Measurements from ENCODE around the gene FLACC1.
"Not testable (repeated sequence)": the region's sequence is repeated elsewhere in the genome, so short reads cannot be mapped to it uniquely, and the experiment has no call there.

Gene FLACC1, protein sequence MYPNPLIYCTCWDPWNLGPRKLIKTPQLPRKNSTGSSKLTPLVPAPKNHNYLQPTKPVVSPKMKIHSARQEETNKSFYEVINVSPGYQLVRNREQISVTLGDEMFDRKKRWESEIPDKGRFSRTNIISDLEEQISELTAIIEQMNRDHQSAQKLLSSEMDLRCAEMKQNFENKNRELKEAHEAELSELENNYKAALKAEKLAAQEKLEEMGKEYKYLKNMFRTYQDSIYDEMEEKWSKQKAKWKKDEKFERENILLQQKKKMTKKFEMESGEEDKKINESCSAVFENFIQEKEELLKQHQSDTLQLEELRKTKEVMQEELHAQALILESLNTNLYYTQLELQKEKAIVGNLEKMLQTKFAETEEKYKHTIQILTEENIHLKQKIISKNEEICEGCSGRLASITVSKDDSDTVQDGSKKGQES

DNA sequence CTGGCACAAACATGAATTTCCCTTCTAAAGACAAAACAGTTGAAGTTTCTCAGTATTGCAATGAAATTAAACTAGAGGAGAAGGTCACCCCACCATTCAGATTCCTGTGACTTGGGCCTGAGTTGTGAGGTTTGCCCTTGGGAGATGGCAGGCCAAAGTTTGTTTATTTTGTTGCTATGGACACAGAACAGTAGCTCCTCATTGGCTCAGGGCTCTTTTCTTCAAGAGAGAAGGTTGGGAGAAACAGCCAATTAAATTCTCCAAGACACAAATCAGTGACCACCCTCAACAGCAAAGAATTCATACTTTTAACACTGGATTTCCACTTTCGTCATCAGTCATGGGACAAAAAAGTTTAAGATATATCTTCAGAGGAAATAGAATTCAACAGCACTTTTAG lies at the start of gene FLACC1:
Gene FLACC1, minus strand, starts transcription at position 125 of the 400 bp plus-strand sequence. CDS start 5,941 bp downstream, outside the sequence.
- no peak for DNase-seq

DNA sequence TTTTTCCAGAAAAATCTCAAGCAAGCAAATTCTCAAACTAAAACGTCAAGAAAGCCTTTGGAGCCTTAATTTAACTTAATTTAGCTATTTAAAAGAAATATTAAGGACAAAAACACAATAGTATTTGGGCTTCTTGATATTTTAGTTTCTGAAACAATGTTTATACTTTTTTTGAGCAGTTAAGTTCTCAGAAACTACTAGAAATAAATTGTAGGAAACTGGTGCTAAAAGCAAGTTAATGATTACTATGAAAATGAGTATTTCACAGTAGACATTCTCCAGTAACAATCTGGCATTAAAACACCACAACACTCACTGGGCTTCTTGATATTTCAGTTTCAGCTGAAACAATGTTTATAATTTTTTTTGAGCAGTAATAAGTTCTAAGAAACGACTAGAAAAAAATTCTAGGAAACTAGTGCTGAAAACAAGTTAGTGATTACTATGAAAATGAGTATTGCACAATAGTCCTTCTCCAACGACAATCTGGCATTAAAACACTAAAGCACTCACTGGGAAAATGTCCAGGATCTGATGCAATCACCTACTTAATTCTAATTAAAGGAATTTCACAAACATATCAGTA lies 49.0 kb upstream of the FLACC1 start:
- DNase-seq, result no peak

DNA sequence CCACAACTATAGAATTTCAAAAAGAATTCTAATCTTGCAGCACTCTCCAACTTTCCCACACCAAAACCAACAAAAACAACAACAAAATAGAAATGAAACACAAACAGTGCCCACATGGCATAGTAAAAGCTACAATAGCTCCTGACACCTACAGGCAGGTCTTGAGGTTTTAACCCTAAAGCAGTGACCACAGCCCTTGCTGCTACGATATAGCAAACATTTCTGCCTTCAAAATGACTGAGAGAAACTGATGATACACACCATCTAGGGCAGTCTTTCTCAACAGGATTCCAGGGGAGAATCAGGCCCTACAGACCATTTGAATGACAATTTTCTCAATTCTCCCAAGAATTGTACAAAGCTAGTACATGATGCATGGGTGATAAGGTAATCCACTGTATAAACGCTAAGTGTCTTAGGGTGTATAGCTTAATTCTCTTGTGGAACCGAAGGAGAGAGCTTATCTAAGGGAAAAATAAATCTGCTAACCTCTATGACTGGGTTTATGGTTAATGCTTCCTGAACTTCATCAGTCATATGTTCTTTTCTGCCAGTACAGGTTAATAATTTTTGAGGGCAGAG lies 47.6 kb upstream of the FLACC1 start:
- DNase-seq, result no peak

DNA sequence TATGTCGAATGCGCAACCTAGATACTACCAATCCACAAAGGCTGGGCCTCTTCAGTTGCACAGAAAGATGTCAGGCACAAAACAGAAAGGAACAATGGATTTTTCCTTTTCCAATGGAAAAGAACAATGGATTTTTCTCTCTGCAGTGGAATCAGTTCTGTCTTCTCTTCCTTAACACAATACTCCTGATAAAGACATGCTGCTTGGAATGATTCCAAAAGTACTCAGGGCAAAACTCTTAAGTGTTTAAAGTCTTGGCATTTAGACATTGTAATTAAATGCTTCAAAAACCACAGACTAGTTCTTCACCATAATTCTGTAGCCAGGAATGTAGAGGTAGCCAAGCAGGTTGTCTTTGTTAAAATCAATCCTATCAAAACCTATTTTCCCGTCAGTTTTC lies 46.7 kb upstream of the FLACC1 start:
- DNase-seq, result no peak

DNA sequence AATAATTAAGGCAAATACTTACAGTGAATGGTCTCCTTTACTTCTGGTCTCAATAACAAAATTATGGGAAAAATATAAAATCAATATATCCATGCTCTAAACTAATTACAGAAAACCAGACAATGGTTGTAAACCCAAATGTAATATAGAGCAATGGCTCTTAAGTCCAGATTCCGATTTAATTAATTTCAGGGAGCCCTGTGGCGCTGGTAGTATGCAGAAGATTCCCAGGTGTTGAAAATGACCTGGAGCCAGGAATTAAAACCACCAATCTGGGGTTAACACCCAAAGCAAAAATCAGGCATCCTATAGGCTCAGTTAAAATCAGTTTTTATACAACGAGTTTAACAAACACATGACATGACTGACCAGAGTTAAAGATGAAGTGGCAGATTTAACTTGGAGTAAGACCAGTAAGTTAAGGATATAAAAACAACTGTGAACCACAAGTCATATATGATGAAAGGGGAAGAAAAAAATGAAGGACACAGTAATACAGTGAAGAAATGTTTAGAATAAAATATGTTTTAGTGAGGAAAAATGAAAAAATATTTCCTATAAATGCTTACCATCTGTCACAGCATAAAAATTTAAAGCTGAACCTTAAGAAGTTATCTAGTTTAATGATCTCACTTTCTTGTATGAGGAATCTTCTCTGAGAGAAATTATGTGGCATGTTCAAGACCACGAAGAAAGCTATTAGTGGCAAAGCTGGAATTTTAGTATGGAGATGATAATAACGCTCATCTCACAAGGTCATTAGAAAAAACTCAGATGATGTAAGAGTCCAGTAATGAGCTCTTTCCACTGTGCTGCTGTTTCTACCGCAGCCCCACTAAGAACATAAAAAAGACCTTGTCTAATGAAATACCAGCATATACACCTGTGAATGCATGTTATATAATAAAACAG lies 45.8 kb upstream of the FLACC1 start:
- no peak for DNase-seq

DNA sequence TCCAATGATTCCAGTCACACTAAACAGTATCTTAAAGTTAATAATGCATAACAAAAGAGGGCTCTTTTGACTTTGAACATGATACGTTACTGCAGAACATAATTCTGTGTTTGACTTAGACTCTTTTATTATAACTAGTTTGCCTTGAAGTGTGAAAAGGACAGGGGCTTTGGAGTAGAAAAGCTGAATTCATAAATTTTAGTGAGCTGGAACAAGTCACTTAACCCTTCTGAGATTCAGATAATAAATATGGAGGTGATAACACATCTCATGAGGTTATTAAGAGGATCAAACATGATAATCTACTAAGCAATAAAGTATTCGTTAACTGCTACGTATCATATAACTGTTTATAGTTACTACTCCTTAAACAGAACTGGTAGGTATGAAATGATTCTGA lies 44.7 kb upstream of the FLACC1 start:
- DNase-seq, result no peak

DNA sequence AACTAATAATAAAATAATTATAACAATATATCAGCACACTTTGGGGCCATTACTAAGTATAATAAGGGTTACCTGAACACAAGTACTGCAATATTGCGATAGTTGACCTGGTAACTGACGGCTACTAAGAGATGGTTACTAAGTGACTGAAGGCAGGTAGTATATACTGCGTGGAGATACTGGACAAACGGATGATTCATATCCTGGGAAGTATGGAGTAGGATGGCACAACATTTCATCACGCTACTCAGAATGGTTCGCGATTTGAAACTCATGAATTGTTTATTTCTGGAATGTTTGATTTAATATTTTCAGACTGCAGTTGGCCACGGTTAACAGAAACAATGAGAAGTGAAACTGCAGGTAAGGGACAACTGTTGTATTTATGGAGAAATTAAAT lies 39.5 kb upstream of the FLACC1 start:
- DNase-seq, result no peak

DNA sequence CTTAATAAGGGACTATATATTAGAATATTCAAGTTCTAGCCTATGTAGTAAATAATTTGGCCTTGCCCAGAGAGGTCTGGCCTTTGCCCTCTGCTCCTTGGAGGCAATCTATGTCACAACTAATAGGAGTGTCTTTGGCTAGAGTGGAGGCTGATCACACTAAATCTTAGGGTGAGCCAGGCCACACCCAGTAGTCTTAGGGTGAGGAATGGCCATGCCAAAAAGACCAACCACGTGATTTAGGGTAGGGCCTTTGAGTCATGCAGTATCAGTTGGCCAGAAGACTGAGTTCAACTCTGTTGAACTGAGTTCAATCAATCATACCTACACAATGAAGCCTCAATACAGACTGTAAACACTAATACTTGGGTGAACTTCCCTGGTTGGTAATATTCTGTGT lies 26.0 kb upstream of the FLACC1 start:
- no peak for DNase-seq

DNA sequence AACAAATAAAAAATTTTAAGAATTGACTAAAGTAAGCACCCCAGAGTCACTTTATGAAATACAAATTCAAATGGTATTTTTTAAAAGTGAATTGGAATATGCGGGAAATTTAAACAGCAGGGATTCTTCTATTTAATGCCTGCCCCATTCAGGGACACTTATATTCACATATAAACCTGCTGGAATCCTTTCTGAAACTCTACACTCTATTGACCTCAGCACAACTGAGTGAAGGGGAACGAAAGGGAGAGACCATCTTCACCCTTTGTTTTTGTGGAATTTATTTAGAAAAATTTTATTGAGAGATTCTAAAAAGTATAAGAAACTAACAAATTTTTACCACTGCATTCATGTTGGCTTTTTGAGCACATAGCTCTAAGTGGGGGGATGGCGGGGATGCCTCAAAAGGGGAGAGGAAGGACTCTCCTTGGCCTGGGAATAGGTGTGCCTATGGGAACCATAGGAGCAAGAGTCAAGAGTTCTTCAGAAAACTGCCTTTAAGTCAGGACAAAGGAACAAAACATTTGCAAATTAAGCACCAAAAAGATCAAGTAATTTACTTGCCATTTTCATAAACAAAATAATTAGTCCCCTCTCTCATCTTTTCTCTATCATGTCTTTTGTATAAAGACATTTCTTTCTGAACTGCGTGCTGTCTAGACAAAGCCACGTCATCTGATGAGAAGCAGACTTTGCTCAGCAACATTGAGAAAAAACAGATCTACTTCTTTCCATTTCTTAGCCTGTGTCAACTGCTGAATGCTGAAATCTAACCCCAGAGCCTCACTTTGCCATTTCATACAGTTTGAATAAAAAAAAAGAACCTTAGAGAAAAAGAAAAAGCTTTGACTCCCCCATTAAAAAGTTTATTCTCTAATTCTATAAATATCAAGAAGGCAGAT lies 21.6 kb upstream of the FLACC1 start:
- no peak for DNase-seq

DNA sequence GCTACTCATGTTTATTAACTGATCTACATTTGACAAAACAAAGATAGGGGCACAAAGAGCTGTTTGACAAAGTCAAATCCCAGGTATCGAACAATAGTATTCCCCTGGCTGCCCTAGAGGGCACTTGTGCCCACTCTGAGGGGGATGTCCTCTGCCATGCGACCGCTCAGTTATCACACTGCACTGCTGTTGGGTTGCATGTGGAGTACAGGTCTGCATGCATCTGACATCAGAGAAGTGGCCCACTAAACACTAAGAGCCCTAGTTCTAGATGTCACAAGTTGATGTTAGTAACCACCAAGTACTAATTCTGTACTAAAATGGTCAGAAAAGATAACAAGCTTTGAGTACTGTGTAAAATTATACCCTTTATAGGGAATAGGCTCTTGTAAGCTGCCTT lies 20.1 kb upstream of the FLACC1 start:
- DNase-seq, result no peak

DNA sequence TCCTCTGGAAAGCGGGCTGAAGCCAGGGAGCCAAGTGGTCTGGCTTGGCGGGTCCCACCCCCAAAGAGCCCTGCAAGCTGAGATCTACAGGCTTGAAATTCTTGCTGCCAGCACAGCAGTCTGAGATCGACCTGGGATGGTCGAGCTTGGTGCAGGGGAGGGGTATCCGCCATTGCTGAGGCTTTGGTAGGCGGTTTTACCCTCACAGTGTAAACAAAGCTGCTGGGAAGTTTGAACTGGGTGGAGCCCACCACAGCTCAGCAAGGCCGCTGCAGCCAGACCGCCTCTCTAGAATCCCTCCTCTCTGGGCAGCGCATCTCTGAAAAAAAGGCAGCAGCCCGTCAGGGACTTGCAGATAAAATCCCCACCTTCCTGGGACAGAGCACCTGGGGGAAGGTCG lies 12.6 kb upstream of the FLACC1 start:
- DNase-seq, result no peak

DNA sequence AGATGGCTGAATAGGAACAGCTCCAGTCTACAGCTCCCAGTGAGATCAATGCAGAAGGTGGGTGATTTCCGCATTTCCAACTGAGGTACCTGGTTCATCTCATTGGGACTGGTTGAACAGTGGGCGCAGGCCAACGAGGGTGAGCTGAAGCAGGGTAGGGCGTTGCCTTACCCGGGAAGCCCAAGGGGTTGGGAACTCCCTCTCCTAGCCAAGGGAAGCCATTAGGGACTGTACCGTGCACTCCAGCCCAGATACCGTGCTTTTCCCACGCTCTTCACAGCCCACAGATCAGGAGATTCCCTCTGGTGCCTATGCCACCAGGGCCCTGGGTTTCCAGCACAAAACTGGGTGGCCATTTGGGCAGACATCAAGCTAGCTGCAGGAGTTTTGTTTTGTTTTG lies 12.2 kb upstream of the FLACC1 start:
- DNase-seq, result not testable (repeated sequence)

DNA sequence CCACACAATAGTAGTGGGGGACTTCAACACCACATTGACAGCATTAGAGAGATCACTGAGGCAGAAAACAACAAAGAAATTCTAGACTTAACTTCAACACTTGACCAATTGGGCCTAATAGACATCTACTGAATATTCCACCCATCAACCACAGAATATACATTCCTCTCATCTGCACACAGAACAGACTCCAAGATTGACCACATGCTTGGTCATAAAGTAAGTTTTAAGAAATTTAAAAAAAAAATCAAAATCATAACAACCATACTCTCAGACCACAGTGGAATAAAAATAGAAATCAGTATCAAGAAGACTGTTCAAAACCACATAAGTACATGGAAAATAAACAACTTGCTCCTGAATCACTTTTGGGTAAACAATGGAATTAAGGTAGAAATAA lies 9.0 kb upstream of the FLACC1 start:
- no peak for DNase-seq

DNA sequence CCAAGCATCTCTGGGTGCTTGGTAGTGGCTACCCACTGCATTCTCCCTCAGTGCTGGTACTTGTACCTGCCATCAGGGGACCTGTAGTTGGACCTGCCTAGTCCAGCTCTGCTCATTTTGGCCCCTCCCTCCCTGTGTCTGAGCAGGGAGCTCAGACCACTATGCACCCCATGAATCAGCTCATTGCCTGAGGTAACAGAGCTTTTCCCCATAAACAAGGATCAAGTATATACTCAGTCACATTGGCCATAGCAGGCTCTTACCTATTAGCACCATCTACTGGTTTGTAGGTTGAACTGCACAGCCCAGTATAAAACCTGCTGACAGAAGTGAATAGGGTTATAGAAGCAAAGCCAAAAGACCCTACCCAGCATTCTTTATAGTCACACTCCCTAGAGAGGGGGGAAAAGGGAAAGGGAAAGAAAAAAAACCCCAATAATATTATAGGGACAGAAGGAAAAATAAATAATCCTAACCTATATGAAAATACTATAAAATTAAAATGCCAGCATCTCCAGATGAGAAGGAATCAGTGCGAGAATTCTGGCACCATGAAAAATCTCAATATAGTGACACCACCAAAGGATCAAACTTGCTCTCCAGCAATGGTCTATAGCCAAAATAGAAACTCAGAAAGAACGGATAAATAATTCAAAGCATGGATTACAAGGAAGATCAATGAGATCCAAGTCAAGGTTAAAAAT lies 6.9 kb upstream of the FLACC1 start:
- no peak for DNase-seq

DNA sequence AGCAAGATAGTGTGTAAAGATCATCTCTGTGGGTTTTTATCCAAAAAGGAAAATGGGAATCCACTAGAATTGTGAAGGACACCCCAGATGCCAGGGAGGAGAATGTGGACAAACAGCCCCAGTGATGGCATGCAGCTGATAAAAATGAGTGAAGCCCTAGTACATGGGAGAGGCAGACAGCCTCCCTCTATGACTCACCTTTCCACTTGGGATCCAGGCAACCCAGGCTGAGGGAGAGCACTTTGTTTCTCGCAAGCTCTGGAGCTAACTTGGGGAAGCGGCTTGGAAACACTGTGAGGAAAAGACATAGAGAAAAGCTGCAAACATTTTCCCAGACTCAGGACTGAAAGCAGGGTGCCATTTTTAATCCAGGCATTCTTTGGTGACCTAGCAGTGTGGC lies 5.3 kb upstream of the FLACC1 start:
- DNase-seq, result no peak

DNA sequence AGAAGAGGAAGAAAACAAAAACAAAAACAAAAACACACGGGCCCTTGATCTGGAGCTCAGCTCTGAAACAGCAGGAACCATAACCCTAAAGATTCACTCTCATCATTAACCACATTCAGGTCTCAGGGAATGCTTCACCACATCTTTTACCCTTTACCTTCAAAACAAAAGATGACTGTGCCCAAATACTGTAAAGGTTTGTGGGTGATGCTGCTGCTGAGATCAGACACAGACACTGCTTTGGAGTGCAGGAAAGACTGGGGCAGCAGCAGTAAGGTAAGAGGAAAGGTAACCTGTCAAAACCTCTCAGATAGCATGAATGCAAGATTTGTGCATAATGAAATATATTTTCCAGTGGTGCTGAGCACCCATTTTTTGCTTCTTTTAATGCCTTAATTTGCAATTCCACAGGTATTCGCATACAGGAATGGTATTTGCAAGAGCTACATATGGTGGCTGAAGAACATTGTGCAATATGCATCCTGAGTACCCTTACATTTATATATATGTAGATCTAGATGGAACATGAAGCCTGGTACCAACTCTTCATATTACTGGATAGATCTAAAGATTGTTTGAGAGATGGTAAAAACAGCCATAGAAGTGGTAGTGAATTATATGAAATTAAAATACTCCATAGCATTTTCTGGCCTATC lies 4.1 kb upstream of the FLACC1 start:
- no peak for DNase-seq

DNA sequence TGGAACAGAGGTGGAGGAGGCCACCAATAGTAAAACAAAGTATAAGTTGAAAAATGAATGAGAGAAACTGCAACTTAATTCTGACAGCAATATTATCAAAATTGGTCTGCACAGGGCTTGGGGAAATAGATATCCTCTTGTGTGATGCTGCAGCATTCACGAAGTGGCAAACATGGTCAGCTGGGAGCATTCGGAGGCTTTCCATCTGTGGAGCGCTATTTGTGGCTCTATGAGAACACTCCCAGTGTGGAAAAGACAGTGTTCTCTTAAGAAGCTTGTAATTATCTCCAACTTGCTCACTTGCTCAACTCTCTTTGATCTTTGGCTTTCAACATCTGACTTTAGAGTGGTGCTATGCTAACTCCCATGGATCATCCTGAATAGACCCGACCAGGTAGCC lies 3.1 kb upstream of the FLACC1 start:
- no peak for DNase-seq

DNA sequence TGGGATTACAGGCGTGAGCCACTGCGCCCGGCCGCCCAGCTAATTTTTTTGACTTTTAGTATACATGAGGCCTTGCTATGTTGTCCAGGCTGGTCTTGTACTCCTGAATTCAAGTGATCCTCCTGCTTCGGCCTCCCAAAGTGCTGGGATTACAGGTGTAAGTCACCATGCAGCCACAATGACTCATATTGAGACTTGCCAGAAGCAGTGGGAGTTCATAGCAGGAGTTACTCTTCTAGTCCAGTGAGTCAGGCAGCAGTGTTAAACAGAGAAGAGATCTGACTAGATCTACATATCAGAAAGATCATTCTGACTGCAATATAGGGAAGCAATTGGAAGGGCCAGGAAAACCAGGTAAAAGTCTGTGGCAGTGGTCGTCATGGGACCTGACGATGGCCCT lies 1.5 kb upstream of the FLACC1 start:
- no peak for DNase-seq

DNA sequence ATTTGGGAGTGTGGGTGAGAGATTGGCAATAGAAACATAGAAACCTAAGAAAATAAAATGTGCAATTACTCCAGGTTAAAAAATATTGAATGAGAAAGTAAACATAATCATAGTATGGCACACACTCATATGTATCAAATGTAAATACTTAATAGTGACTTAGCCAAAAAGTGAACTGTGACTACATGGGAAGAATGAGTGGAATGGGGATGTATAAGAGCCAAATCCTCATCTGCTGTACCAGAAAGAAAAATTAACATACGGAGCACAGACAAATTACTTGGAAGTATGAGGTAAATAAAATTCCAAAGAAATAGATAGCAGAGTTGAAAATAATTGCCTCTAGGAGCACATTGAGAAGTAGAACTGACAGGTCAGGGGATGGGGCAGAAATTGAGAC lies 4.0 kb downstream of the FLACC1 start:
- no peak for DNase-seq

DNA sequence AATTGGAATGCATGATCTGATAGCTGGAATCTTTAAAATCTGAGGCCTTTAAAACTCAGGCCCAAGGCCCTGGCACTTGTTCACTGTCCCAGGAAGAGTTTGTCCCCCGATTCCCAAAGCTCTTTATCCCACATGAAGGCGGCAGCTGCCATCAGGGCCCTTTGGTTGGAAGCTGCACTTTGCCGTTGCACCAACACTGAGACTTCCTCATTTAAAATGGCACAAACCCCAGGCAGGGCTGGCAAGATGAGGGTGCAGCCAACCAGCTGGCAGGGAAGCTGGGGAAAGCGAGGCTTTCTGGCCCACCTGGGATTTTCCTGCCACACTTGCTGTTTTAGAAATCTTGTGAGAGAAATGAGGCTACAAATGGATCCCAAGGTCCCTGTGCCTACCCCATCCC lies 6.3 kb downstream of the FLACC1 start:
- no peak for DNase-seq

DNA sequence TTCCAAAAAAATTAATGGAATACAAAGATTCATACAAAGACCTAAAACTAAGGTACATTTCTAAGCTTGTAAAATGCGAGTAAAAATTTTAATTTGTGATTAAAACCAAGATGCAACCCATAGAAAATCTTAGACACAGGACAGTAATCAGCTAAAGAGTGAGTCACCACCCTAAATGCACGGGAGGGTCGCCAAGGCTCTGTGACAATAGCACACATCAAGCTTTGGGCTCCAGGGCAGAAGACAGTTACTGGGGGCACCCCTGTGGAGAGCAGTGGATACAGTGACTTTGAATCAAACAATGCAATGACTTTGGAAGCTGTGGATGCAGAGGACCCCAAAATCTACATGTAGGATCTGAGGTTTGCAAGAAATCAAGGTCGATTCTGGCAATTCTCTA lies 7.5 kb downstream of the FLACC1 start:
- no peak for DNase-seq

Data from islet precursor cell (in vitro differentiated cells).